ENCODE data around the gene INAVA. TPM values are rescaled to one million over a fixed set of nuclear protein-coding genes. Genes with fewer than 3 reads are reported as not detected.
A peak's percentile ranks its signal among the peaks of the same experiment; 100 is the strongest.

Gene INAVA
- total and polyA plus RNA-seq, 2 experiments from 2014 or later = 25.3 to 43.9 TPM

- Histone ChIP-seq H3K4me2 (peak overlapping the region; percentile 85), H3K4me3 (peak overlapping the region; percentile 59), H3K27ac (ENCODE audit: low read depth) (0 out of 2 replicates have a peak overlapping the region, but pooled peaks have one; percentile 69), H3K79me2 (replicated peaks; ENCODE audit: insufficient read depth) (no peaks in the 10 kb centered on the region), H3K4me1 (ENCODE audit: insufficient read depth) (peaks cover 10% of the 10 kb centered on the region), H3K27me3 (ENCODE audit: insufficient read depth) (no peaks in the 10 kb centered on the region), H3F3A (replicated peaks; ENCODE audit: low read depth) (no peaks in the 10 kb centered on the region), H4K20me1 (replicated peaks; ENCODE audit: insufficient read depth) (no peaks in the 10 kb centered on the region), H3K9me2 (ENCODE audit: insufficient read depth) (0 out of 2 replicates have a peak, but pooled peaks cover 6% of the 10 kb centered on the region), H3K36me3 (ENCODE audit: insufficient read depth) (no peaks in the 10 kb centered on the region), H2AFZ (peak overlapping the region; percentile 97; the same call in 1 of the 2 replicates)
- H3K27ac Mint-ChIP-seq = no peak overlapping the region
- H3K36me3 Mint-ChIP-seq (ENCODE audit: low read depth) = peaks cover 25% of the 10 kb centered on the region
- peak; percentile 93 for DNase-seq (ENCODE audit: low spot score)
- TF ChIP-seq POLR2AphosphoS5 (IDR thresholded peaks at IDR 0.05; ENCODE audit: low read depth) (peak; percentile 62), EZH2phosphoT487 (IDR thresholded peaks at IDR 0.05; ENCODE audit: unreplicated experiment) (no peak), STAT1 (IDR thresholded peaks at IDR 0.05; ENCODE audit: unreplicated experiment) (no peak), REST (IDR thresholded peaks at IDR 0.05; ENCODE audit: unreplicated experiment) (no peak), ZNF331 (CRISPR knock-in tag; IDR thresholded peaks at IDR 0.05; ENCODE audit: low read depth) (no peak), ZNF114 (CRISPR knock-in tag; IDR thresholded peaks at IDR 0.05) (no peak), ZNF462 (CRISPR knock-in tag; IDR thresholded peaks at IDR 0.05) (no peak), ETS1 (IDR thresholded peaks at IDR 0.05) (no peak), EZH2 (IDR thresholded peaks at IDR 0.05; ENCODE audit: low read depth, unreplicated experiment) (no peak), CTCF (conservative IDR thresholded peaks at IDR 0.05; ENCODE audit: low read depth in 2 of 2) (peak; percentile 78 to 99), JUNB (IDR thresholded peaks at IDR 0.05; ENCODE audit: unreplicated experiment) (no peak), CREB1 (CRISPR knock-in tag; IDR thresholded peaks at IDR 0.05; ENCODE audit: low read depth) (peak; percentile 27; the same call in 1 of the 2 replicates), NANOG (IDR thresholded peaks at IDR 0.05; ENCODE audit: borderline replicate concordance) (no peak)
- peak; percentile 91 for ATAC-seq
- peaks cover 12% of the 10 kb centered on the region for H3K27me3 Mint-ChIP-seq (ENCODE audit: insufficient read depth, low read depth, poor library complexity)
- H3K4me1 Mint-ChIP-seq = peaks cover 12% of the 10 kb centered on the region
- no peaks in the 10 kb centered on the region for H3K9me3 Mint-ChIP-seq
- H3K4me3 Mint-ChIP-seq = no peak overlapping the region
Measured at GRCh38 chr1:200916152-200916551, 21.5 kb downstream of the INAVA start.
